Ovary (tissue), 3 donors: Measurements from ENCODE around the gene LPCAT1.

Experiments
- POLR2A ChIP-seq: fragments of 450-650 bp; IDR thresholded peaks from one replicate; pipeline ENCODE4 v1.6.1; 2017; ENCODE audit warnings: antibody characterized with exemption, mild to moderate bottlenecking, moderate library complexity
- TF ChIP-seq, protein P1 (sequence below), 3 donors: fragments of 450-650 bp in 2 of 3; fragments of 200-600 bp in 1 of 3; IDR thresholded peaks; one replicate each; pipeline versions ENCODE4 v1.5.1 to v1.8.0; 2016 to 2022; ENCODE audit warnings: antibody characterized with exemption in 3 of 3, mild to moderate bottlenecking in 1 of 3
- donor health status: DM: no; HTN: no; CAD: no.

DNA sequence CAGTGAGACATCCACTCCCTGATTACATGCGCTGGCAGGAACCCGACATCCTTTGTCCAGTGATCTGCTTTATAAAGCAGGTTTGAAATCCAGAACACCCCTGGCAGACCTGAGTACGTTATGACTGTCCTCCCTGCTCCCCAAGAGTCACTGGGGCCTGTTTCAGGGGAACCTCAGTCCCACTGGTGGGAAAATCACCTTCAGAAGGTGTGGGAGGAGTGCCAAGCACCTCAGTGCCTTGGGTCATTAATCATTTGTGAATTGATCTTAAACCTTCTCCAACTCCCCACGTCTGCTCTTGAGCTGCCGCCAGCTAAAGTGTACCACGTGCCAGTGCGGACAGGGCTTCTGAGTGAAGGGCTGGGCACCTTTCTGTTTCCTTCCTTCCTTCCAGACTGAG lies 94.7 kb downstream of the LPCAT1 start:
- TF ChIP-seq, protein P1, sequence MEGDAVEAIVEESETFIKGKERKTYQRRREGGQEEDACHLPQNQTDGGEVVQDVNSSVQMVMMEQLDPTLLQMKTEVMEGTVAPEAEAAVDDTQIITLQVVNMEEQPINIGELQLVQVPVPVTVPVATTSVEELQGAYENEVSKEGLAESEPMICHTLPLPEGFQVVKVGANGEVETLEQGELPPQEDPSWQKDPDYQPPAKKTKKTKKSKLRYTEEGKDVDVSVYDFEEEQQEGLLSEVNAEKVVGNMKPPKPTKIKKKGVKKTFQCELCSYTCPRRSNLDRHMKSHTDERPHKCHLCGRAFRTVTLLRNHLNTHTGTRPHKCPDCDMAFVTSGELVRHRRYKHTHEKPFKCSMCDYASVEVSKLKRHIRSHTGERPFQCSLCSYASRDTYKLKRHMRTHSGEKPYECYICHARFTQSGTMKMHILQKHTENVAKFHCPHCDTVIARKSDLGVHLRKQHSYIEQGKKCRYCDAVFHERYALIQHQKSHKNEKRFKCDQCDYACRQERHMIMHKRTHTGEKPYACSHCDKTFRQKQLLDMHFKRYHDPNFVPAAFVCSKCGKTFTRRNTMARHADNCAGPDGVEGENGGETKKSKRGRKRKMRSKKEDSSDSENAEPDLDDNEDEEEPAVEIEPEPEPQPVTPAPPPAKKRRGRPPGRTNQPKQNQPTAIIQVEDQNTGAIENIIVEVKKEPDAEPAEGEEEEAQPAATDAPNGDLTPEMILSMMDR (IDR thresholded peaks at IDR 0.05) = no peak
- TF ChIP-seq POLR2A = no peak
